Erythroblast (primary cell): ENCODE results near the gene SOX6.

Source experiments
- DNase-seq, 2 experiments: peaks; one replicate each; lab custom pipeline; 2025; lab: John Stamatoyannopoulos, UW
- GATA1 ChIP-seq: IDR thresholded peaks from 2 replicates; pipeline ENCODE4 v1.6.1; 2011; ENCODE audit warnings: low read depth, mild to moderate bottlenecking, control low read depth, low read length, moderate library complexity
- POLR2A ChIP-seq: IDR thresholded peaks from 2 replicates; pipeline ENCODE4 v1.6.1; 2011; ENCODE audit warnings: mild to moderate bottlenecking, low read length

SOX6 gene

DNA sequence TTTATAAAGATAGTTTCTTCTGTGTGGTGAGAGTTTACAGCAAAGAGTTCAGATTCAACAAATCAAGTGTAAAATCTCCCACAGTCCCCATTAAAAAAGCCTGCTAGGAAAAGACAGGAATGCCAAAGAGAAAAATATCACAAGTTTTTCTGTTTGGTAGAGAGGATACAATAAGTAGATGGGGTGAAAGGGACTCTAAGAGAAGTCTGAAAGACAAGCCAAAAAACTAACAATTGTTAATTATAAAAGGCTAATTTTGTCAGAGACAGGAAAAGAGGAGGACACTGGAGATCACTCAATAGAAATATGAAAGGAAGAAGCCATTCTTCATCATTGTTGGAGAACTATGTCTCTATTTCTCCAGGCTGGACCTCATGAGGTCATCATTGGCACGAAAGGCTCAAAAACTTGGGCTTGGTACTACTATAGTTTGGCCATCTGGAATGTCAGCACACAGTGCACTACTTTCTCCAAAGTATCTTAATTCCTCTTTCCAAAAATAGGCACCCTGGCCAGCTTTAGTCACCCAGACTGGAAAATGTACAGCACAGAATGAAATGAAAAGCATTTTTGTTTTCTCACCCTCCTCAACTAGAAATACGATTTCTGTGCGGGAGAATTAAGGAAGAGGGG lies 531 bp upstream of the SOX6 start:
- TF ChIP-seq POLR2A (no peak), GATA1 (no peak)
- no peak for DNase-seq

DNA sequence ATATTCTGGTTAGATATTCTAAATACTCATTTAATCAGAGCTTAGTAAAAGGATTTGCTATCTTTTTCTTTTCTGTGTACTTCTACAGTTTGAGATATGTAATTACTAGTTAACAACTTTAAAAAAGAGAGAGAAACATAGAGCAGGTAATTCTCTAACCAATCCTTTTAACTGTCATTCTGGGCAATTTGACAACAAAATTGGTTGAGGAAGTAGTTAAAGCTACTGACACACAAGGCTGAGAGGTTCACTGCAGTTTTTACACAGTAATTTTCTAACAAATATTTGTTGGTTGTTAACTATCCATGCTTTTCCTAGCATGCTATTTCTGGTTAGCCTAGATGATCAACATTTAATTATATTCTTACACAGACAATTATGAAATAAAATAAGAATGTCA lies 3.6 kb downstream of the SOX6 start:
- DNase-seq: no peak
- TF ChIP-seq GATA1 (no peak), POLR2A (no peak)

DNA sequence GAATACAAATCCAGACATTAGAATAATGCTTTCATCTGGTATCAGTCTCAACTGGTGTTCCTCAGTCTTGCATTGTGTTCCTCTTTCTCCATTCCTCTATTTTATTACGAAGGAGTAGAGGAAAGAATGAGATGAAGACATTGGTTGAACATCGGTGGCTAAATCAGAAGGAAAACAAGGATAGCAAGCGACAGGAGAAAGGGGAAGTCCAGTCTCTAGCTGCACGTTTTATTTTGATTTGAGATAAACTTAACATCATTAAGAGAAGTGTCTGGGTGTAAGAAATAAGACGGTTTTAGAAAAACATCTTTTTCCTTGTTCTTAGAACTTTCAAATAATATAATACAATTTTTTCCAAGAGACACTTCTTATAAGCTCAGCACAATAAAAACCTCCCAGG lies 6.2 kb downstream of the SOX6 start:
- DNase-seq: no peak
- TF ChIP-seq GATA1 (no peak), POLR2A (no peak)

- no peak for TF ChIP-seq GATA1
- no peak for TF ChIP-seq POLR2A
- DNase-seq: no peak
Measured at GRCh38 chr11:16347928-16348685, 8.2 kb downstream of the SOX6 start.

- TF ChIP-seq POLR2A: no peak
- no peak for TF ChIP-seq GATA1
- DNase-seq: no peak
Measured at GRCh38 chr11:16346975-16347374, 9.4 kb downstream of the SOX6 start.

- TF ChIP-seq POLR2A: no peak
- no peak for TF ChIP-seq GATA1
- DNase-seq: no peak
Measured at GRCh38 chr11:16341853-16342252, 14.5 kb downstream of the SOX6 start.

- TF ChIP-seq GATA1 (no peak), POLR2A (no peak)
- DNase-seq: peak in 1 of 2 experiments; percentile 22
Measured at GRCh38 chr11:16338393-16338792, 18.0 kb downstream of the SOX6 start.

DNA sequence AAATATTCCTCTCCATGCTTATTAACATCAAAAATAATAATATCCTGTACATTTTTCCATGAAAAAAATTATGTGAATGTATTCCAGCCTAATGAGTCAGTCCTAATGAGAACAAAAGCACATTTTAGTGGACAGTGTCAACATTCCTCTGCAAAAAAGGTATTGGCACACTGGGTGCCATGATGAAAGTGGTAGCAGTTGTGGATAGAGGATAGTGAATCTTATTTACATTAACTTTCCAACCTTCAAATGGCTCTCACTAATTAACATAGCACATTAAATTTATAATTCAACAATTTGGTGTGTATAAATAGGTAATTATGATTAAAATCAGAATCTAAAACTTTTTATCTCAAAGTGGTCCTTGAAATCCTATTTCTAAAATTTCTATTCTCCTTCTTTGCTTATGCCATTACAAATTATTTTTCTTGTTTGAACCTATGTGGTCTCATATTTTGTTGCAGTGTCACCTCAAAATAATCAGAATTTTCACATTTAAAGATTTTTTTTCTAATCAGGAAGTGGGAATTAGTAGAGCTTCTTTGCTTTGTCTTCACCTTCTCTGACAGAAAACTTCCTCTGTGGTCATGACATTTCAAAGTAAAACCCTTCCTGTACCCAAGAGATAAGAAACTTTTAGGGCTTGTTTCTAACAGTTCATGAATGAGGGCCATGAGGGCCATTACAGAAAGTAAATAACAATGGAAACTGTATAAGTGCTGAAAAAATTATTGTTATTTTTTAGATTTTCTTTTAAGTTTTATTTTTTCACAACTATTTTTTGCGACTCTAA lies 18.7 kb downstream of the SOX6 start:
- TF ChIP-seq GATA1: no peak
- TF ChIP-seq POLR2A: no peak
- DNase-seq: peak; percentile 60 to 79

DNA sequence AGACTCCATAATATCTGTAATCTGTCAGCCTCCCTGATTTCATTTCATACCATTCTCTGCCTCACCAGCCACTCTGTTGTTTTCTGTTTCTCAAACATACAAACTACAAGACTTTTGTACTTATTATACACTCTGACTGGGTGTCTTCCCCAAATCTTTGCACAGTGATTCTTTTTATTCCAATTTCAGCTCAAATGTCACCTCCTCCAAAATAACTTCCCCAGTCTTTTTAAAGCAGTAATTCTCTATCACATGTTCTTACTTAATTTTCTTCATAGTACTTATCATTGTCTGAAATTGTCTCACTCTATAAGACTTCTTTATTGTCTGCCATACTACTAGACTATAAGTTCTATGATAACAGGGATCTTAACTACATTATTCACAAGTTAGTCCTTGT lies 19.6 kb downstream of the SOX6 start:
- DNase-seq: no peak
- no peak for TF ChIP-seq GATA1

DNA sequence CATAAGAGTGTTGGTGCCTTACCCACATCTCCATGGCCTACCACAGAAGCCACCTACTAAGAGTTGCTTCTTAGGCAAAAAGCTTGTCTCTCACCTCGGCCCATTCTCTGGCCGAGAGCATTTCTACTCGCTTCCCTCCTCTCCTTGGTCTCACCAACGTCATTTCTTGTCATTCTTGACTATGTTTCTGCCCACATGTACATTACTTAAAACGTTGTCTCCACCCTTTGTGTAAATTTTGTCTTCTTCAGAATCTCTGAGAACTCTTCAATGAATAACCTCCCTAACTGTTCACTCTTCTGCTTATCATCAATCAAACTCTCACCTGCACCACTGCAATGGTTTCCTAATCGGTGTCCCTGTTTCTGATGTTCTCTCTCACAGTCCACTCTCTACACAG lies 20.1 kb downstream of the SOX6 start:
- no peak for DNase-seq
- TF ChIP-seq POLR2A (no peak), GATA1 (no peak)

GRCh38 chr11:16335236-16335962 lies 20.9 kb downstream of the SOX6 start:
- DNase-seq: no peak
- no peak for TF ChIP-seq POLR2A

DNA sequence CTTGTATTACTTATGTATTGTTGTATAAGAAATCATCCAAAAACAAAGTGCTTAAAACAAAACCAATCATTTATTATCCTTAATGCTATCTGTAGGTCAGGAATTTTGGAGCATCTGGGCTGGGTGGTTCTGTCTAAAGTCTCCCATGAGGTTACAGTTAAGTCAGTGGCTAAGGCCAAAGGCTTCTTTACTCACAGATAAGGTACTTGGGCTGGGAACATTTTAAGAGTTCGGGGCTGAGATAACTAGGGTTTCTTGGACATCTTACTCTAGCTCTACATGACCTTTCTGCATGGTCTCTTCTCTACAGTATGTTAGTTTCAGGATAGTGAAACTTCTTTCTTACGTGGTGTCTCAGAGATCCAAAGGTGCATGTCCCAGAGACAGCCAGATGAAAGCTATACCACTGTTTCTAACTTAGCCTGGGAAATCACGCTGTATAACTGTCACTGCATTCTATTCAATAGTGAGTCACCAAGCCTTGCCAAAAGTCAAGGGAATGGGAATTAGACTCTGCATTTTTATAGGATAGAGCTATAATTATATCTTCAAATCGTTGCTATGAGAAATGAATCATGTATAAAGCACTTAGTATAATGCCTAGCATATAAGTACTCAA lies 29.6 kb downstream of the SOX6 start:
- TF ChIP-seq POLR2A (no peak), GATA1 (no peak)
- DNase-seq: peak; percentile 4 to 6

DNA sequence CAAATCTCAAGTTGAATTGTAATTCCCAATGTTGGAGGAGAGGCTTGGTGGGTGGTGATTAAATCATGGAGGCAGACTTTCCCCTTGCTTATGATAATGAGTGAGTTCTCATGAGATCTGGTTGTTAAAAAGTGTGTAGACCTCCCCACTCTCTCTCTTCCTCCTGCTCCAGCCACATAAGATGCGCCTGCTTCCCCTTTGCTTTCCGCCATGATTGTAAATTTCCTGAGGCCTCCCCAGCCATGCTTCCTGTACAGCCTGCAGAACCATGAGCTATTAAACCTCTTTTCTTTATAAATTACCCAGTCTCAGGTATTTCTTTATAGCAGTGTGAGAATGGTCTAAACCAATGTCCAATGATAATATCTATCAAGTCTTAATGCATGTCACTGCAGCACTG lies 34.2 kb downstream of the SOX6 start:
- DNase-seq: no peak
- TF ChIP-seq POLR2A: no peak
- TF ChIP-seq GATA1: no peak

GRCh38 chr11:16321148-16321547 lies 35.2 kb downstream of the SOX6 start:
- no peak for TF ChIP-seq GATA1
- no peak for TF ChIP-seq POLR2A
- DNase-seq: no peak
